HG03432 (cell line): ENCODE measurements around the gene MYLK2.

Experiments used
- ATAC-seq: cut with Tn5 transposase; IDR thresholded peaks from one replicate; pipeline ENCODE4 v1.9.1; 2021; ENCODE audit warnings: mild to moderate bottlenecking, moderate library complexity; ENCODE audit not compliant: unreplicated experiment

The MYLK2 gene

GRCh38 chr20:31870726-31871617 lies 51.8 kb downstream of the MYLK2 start:
- no peak for ATAC-seq

GRCh38 chr20:31871618-31871954 lies 52.4 kb downstream of the MYLK2 start:
- no peak for ATAC-seq

- ATAC-seq = no peak
Measured at GRCh38 chr20:31872406-31872805, 53.2 kb downstream of the MYLK2 start.

- ATAC-seq = no peak
Measured at GRCh38 chr20:31875671-31876070, 56.5 kb downstream of the MYLK2 start.

GRCh38 chr20:31877684-31878083 lies 58.5 kb downstream of the MYLK2 start:
- no peak for ATAC-seq

- peak; percentile 87 for ATAC-seq
Measured at GRCh38 chr20:31879143-31879987, 60.2 kb downstream of the MYLK2 start.

GRCh38 chr20:31881945-31882344 lies 62.8 kb downstream of the MYLK2 start:
- no peak for ATAC-seq

GRCh38 chr20:31883829-31884228 lies 64.7 kb downstream of the MYLK2 start:
- ATAC-seq = no peak
